Measurements from ENCODE around the gene GYPC.

DNA sequence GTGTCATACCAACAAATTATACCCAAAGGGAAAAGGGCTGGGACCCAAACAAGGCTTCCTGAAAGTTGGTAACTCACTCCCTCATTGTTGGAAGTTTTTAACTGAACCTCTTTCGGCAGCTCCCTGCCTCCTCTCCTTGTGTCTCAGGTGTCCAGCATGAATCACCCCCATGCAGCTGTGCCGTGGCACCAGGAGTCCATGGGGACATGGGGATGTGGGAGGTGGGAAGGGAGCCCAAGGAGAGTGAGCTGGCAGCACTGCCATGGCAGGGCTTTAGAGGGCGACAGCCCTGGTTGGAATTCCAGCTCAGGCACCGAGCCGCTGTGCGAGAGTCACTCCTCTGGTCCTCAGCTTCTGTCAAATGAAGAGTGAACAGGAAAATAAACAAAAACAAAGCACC is 12.5 kb upstream of the GYPC start:
- no peak for TF ChIP-seq EZH2 (IDR thresholded peaks at IDR 0.05; ENCODE audit: borderline replicate concordance, low read depth, low read length, poor library complexity, severe bottlenecking)
- TF ChIP-seq, protein P1, sequence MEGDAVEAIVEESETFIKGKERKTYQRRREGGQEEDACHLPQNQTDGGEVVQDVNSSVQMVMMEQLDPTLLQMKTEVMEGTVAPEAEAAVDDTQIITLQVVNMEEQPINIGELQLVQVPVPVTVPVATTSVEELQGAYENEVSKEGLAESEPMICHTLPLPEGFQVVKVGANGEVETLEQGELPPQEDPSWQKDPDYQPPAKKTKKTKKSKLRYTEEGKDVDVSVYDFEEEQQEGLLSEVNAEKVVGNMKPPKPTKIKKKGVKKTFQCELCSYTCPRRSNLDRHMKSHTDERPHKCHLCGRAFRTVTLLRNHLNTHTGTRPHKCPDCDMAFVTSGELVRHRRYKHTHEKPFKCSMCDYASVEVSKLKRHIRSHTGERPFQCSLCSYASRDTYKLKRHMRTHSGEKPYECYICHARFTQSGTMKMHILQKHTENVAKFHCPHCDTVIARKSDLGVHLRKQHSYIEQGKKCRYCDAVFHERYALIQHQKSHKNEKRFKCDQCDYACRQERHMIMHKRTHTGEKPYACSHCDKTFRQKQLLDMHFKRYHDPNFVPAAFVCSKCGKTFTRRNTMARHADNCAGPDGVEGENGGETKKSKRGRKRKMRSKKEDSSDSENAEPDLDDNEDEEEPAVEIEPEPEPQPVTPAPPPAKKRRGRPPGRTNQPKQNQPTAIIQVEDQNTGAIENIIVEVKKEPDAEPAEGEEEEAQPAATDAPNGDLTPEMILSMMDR (conservative IDR thresholded peaks at IDR 0.05; ENCODE audit: low read depth, low read length), result no peak

Measured in A673 (cell line).